Endodermal cell (in vitro differentiated cells): ENCODE data around the gene RHBDD3. TPM values are rescaled to one million over a fixed set of nuclear protein-coding genes. Genes with fewer than 3 reads are reported as not detected.

Experiments
- DNase-seq: peaks from one replicate; pipeline ENCODE4 v3.0.0-alpha.2; 2017
- H3K27ac ChIP-seq: 2 replicates; pipeline ENCODE4 v1.5.1; 2013; ENCODE audit warnings: mild to moderate bottlenecking, low read depth, low read length, moderate library complexity
- H3K27me3 ChIP-seq: 2 replicates; pipeline ENCODE4 v1.6.1; 2013; ENCODE audit warnings: mild to moderate bottlenecking, low read length, moderate library complexity; ENCODE audit not compliant: insufficient read depth, control insufficient read depth, poor library complexity, severe bottlenecking
- H3K36me3 ChIP-seq: 2 replicates; pipeline ENCODE4 v1.7.0; 2013; ENCODE audit warnings: mild to moderate bottlenecking, low read length, moderate library complexity; ENCODE audit not compliant: control insufficient read depth, insufficient read depth
- H3K4me1 ChIP-seq: one replicate; pipeline ENCODE4 v1.7.0; 2013; ENCODE audit warnings: low read length; ENCODE audit not compliant: control insufficient read depth, insufficient read depth
- H3K4me3 ChIP-seq: 2 replicates; pipeline ENCODE4 v1.5.1; 2013; ENCODE audit warnings: mild to moderate bottlenecking, low read length, moderate library complexity
- H3K9ac ChIP-seq: 2 replicates; pipeline ENCODE4 v1.6.1; 2013; ENCODE audit warnings: mild to moderate bottlenecking, low read length, moderate library complexity; ENCODE audit not compliant: poor library complexity, severe bottlenecking; ENCODE audit errors: extremely low read depth
- H3K9me3 ChIP-seq: 2 replicates; pipeline ENCODE4 v1.6.1; 2013; ENCODE audit warnings: mild to moderate bottlenecking, low read length, moderate library complexity; ENCODE audit not compliant: control insufficient read depth
- H3K27ac Mint-ChIP-seq: 2 replicates; pipeline ENCODE4 v1.8.0; 2020; ENCODE audit warnings: mixed read lengths
- H3K27me3 Mint-ChIP-seq: 2 replicates; pipeline ENCODE4 v1.8.0; 2021; ENCODE audit warnings: mild to moderate bottlenecking, mixed read lengths; ENCODE audit not compliant: insufficient read depth
- H3K36me3 Mint-ChIP-seq: 2 replicates; pipeline ENCODE4 v1.8.0; 2020; ENCODE audit warnings: low read depth, mixed read lengths
- H3K4me1 Mint-ChIP-seq: 2 replicates; pipeline ENCODE4 v1.8.0; 2020; ENCODE audit warnings: mixed read lengths
- H3K4me3 Mint-ChIP-seq: 2 replicates; pipeline ENCODE4 v1.8.0; 2020; ENCODE audit warnings: mild to moderate bottlenecking, moderate library complexity, mixed read lengths
- H3K9me3 Mint-ChIP-seq: 2 replicates; pipeline ENCODE4 v1.8.0; 2020; ENCODE audit warnings: mild to moderate bottlenecking, mixed read lengths
- WGBS, 2 experiments: methylation state at CpG; one replicate each; pipeline versions ENCODE4 v1.1.5 to v1.1.7; 2013; ENCODE audit warnings: missing lambda C conversion rate in 2 of 2, mixed read lengths in 1 of 2; ENCODE audit not compliant: insufficient coverage in 1 of 2, insufficient read length in 1 of 2; 5-methylcytosine and 5-hydroxymethylcytosine counted together
- total RNA-seq, 2 donors: library from RNA; stranded (reverse); fragmentation: NEBNext Ultra II Directional in 1 of 2; extraction: Animal tissue kit (Norgen Biotek cat#: 25700) in 1 of 2; gene quantifications; 2 replicates in 1 of 2; 3 replicates in 1 of 2; pipeline ENCODE4 v1.2.1, GENCODE V29; 2021
- TF ChIP-seq, protein P1 (sequence below): fragments of 200-600 bp; sonication (generic); conservative IDR thresholded peaks from 2 replicates; pipeline ENCODE4 v1.5.0; 2021; ENCODE audit warnings: antibody characterized with exemption, mild to moderate bottlenecking

Gene RHBDD3
- total RNA-seq, 2 donors from 2014 or later = 65.0 to 75.2 TPM

DNA sequence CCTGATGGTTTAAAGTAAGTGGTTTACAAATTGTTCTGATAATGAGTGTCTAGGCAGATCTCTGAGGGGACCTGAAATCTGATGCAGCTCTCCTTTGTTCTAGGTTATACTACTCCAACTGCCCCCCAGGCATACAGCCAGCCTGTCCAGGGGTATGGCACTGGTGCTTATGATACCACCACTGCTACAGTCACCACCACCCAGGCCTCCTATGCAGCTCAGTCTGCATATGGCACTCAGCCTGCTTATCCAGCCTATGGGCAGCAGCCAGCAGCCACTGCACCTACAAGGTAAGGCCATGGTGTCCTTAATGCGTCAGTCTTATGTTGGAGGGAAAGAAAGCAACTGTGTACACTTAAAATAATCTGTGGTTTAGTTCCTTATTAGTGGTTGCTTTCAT is 10.1 kb upstream of the RHBDD3 start:
- Histone ChIP-seq H3K9ac (no peak overlapping the region), H3K27me3 (no peaks in the 10 kb centered on the region), H3K4me1 (no peaks in the 10 kb centered on the region), H3K4me3 (no peak overlapping the region), H3K36me3 (peaks cover 88% of the 10 kb centered on the region), H3K9me3 (no peaks in the 10 kb centered on the region), H3K27ac (no peak overlapping the region)
- TF ChIP-seq, protein P1, sequence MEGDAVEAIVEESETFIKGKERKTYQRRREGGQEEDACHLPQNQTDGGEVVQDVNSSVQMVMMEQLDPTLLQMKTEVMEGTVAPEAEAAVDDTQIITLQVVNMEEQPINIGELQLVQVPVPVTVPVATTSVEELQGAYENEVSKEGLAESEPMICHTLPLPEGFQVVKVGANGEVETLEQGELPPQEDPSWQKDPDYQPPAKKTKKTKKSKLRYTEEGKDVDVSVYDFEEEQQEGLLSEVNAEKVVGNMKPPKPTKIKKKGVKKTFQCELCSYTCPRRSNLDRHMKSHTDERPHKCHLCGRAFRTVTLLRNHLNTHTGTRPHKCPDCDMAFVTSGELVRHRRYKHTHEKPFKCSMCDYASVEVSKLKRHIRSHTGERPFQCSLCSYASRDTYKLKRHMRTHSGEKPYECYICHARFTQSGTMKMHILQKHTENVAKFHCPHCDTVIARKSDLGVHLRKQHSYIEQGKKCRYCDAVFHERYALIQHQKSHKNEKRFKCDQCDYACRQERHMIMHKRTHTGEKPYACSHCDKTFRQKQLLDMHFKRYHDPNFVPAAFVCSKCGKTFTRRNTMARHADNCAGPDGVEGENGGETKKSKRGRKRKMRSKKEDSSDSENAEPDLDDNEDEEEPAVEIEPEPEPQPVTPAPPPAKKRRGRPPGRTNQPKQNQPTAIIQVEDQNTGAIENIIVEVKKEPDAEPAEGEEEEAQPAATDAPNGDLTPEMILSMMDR = no peak
- 100% methylated on average over 1 of the region's 1 CpG for WGBS, 2 experiments
- Mint-ChIP-seq H3K9me3 (no peaks in the 10 kb centered on the region), H3K27me3 (no peaks in the 10 kb centered on the region), H3K4me3 (no peak overlapping the region), H3K4me1 (peaks cover 4% of the 10 kb centered on the region), H3K36me3 (peaks cover 93% of the 10 kb centered on the region), H3K27ac (no peak overlapping the region)
- no peak for DNase-seq

DNA sequence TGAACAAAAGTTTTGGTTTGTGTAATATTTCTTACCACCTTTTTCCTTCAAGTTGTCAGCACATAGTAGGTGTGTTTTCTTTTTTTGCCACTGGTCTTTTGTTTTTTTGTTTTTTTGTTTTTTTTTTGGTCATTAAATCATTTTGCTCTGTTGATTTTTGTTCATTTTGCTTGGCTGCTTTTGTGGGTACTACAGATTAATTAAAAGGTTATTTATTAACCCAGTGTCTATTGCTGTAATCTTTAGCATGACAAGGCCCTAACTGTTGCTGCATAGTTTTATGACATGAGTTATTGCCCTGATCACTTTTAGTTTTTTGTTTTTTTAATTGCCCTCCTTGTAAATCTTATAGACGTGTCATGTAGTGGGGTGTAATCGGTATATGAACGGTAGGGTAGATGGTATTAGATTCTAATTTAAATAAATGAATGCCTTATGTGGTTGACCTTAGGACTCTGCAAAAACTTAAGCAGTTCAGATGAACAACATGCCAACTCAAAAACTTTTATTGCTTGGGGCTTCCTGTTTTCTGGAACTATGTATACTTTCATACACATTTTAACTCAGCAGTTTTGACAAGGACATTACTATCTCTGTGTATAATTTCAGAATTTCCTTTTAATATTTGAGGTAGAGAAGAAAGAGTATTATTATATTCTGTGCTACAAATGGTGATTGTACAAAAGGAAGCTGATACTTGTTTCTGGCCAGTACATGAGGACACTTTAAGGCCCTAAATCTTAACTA is 8.2 kb upstream of the RHBDD3 start:
- Histone ChIP-seq H3K4me1 (peaks cover 4% of the 10 kb centered on the region), H3K9ac (no peak overlapping the region), H3K4me3 (no peak overlapping the region), H3K36me3 (peaks cover 95% of the 10 kb centered on the region), H3K27me3 (no peaks in the 10 kb centered on the region), H3K27ac (no peak overlapping the region), H3K9me3 (no peaks in the 10 kb centered on the region)
- Mint-ChIP-seq H3K36me3 (peaks cover 91% of the 10 kb centered on the region), H3K4me1 (peaks cover 20% of the 10 kb centered on the region), H3K9me3 (no peaks in the 10 kb centered on the region), H3K27me3 (no peaks in the 10 kb centered on the region), H3K27ac (peak overlapping the region; percentile 67), H3K4me3 (no peak overlapping the region)
- no peak for DNase-seq
- WGBS, 2 experiments = 93 to 100% methylated on average over 3 of the region's 3 CpGs
- TF ChIP-seq, protein P1 = no peak

DNA sequence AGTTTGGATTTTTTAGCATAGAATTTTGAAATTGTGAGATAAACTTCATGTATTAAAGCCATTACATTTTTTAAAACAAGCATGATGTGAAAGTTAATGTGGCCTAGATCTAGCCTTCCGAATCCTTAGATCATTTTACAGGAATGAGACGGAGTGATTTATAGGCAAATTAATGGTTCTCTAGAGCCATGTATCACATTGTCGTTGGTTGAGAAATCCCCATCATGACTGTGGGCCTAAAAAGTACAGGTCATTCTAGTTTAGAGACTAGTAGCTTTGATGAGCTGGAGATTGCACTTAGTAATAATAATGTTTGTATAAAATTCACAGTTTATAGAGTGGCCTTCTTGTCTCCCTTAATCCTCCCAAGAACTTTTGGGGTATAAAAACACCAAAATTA is 7.4 kb upstream of the RHBDD3 start:
- DNase-seq = no peak
- H3K27me3 Mint-ChIP-seq = no peaks in the 10 kb centered on the region
- no peaks in the 10 kb centered on the region for H3K9me3 Mint-ChIP-seq
- H3K4me1 Mint-ChIP-seq = peaks cover 29% of the 10 kb centered on the region
- Histone ChIP-seq H3K9me3 (no peaks in the 10 kb centered on the region), H3K4me1 (peaks cover 4% of the 10 kb centered on the region), H3K27me3 (no peaks in the 10 kb centered on the region), H3K9ac (no peak overlapping the region), H3K36me3 (peaks cover 98% of the 10 kb centered on the region), H3K27ac (no peak overlapping the region), H3K4me3 (no peak overlapping the region)
- TF ChIP-seq, protein P1 = no peak
- no peak overlapping the region for H3K27ac Mint-ChIP-seq
- H3K36me3 Mint-ChIP-seq = peaks cover 90% of the 10 kb centered on the region
- WGBS, 2 experiments = 93 to 97% methylated on average over 3 of the region's 3 CpGs
- no peak overlapping the region for H3K4me3 Mint-ChIP-seq
